Fibroblast of skin of back (primary cell): Measurements from ENCODE around the gene FRRS1L.
"Not testable (repeated sequence)": the region's sequence is repeated elsewhere in the genome, so short reads cannot be mapped to it uniquely, and the experiment has no call there.

Experiments used
- DNase-seq: peaks from one replicate; pipeline ENCODE4 v3.0.0-alpha.2; 2013

The FRRS1L gene

GRCh38 chr9:109129470-109130197 is 37.4 kb downstream of the FRRS1L start:
- DNase-seq: no peak

- DNase-seq: not testable (repeated sequence)
Observed at GRCh38 chr9:109126671-109127070, 40.4 kb downstream of the FRRS1L start.

- DNase-seq: no peak
Observed at GRCh38 chr9:109124121-109124520, 42.9 kb downstream of the FRRS1L start.

GRCh38 chr9:109122726-109123621 is 44.1 kb downstream of the FRRS1L start:
- DNase-seq: no peak

GRCh38 chr9:109121232-109121796 is 45.7 kb downstream of the FRRS1L start:
- no peak for DNase-seq

GRCh38 chr9:109120204-109120789 is 46.8 kb downstream of the FRRS1L start:
- no peak for DNase-seq

- peak; percentile 100 for DNase-seq
Observed at GRCh38 chr9:109119439-109120203, 47.4 kb downstream of the FRRS1L start, which contains the start of gene TMEM245. TSS of gene TMEM245 (minus strand) at chr9:109119947. CDS start at chr9:109119913, 34 bp downstream.

GRCh38 chr9:109118808-109119438 is 48.1 kb downstream of the FRRS1L start:
- peak; percentile 29 for DNase-seq

- peak; percentile 80 for DNase-seq
Observed at GRCh38 chr9:109117856-109118807, 48.9 kb downstream of the FRRS1L start.

GRCh38 chr9:109115931-109116526 is 51.0 kb downstream of the FRRS1L start:
- DNase-seq: no peak

GRCh38 chr9:109114670-109115069 is 52.4 kb downstream of the FRRS1L start:
- DNase-seq: no peak

GRCh38 chr9:109113892-109114609 is 53.0 kb downstream of the FRRS1L start:
- no peak for DNase-seq

GRCh38 chr9:109113254-109113653 is 53.8 kb downstream of the FRRS1L start:
- no peak for DNase-seq

- DNase-seq: peak; percentile 70
Observed at GRCh38 chr9:109110329-109111021, 56.6 kb downstream of the FRRS1L start.

- peak; percentile 46 for DNase-seq
Observed at GRCh38 chr9:109109967-109110328, 57.1 kb downstream of the FRRS1L start.

GRCh38 chr9:109108318-109108717 is 58.7 kb downstream of the FRRS1L start:
- peak; percentile 77 for DNase-seq

GRCh38 chr9:109107402-109108240 is 59.4 kb downstream of the FRRS1L start:
- peak; percentile 88 for DNase-seq

- peak; percentile 19 for DNase-seq
Observed at GRCh38 chr9:109101810-109102209, 65.2 kb downstream of the FRRS1L start.
